Measurements from ENCODE around the gene ZBTB5.
A peak's percentile ranks its signal among the peaks of the same experiment; 100 is the strongest.

ZBTB5 gene

DNA sequence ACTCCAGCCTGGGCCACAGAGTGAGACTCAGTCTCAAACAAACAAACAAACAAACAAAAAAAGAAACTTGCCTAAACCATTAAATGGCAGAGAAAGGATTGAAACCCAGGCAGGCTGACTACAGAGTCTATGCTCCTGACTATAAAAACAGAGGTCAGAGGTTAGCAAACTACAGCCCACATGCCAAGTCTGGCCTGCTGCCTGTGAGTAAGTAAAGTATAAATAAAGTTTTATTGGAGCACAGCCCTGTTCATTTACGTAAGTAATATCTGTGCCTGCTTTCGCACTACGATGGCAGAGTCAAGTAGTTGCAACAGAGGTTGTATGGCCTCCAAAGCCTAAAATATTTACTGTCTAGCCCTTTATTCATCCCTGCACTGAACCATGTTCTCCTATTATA is 32.1 kb upstream of the ZBTB5 start:
- TF ChIP-seq, protein P1, sequence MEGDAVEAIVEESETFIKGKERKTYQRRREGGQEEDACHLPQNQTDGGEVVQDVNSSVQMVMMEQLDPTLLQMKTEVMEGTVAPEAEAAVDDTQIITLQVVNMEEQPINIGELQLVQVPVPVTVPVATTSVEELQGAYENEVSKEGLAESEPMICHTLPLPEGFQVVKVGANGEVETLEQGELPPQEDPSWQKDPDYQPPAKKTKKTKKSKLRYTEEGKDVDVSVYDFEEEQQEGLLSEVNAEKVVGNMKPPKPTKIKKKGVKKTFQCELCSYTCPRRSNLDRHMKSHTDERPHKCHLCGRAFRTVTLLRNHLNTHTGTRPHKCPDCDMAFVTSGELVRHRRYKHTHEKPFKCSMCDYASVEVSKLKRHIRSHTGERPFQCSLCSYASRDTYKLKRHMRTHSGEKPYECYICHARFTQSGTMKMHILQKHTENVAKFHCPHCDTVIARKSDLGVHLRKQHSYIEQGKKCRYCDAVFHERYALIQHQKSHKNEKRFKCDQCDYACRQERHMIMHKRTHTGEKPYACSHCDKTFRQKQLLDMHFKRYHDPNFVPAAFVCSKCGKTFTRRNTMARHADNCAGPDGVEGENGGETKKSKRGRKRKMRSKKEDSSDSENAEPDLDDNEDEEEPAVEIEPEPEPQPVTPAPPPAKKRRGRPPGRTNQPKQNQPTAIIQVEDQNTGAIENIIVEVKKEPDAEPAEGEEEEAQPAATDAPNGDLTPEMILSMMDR (IDR thresholded peaks at IDR 0.05; ENCODE audit: low read depth, low read length), result no peak
- no peak overlapping the region for H3K4me3 ChIP-seq (ENCODE audit: low read depth, low read length)

GRCh38 chr9:37496020-37496419 is 30.8 kb upstream of the ZBTB5 start:
- TF ChIP-seq, protein P1 (IDR thresholded peaks at IDR 0.05; ENCODE audit: low read depth, low read length), result no peak
- H3K4me3 ChIP-seq (ENCODE audit: low read depth, low read length), result no peak overlapping the region

- H3K4me3 ChIP-seq (ENCODE audit: low read depth, low read length), result no peak overlapping the region
- TF ChIP-seq, protein P1 (IDR thresholded peaks at IDR 0.05; ENCODE audit: low read depth, low read length), result no peak
Observed at GRCh38 chr9:37495571-37495970, 30.3 kb upstream of the ZBTB5 start.

- TF ChIP-seq, protein P1 (IDR thresholded peaks at IDR 0.05; ENCODE audit: low read depth, low read length), result no peak
- no peak overlapping the region for H3K4me3 ChIP-seq (ENCODE audit: low read depth, low read length)
Observed at GRCh38 chr9:37491939-37492338, 26.7 kb upstream of the ZBTB5 start.

DNA sequence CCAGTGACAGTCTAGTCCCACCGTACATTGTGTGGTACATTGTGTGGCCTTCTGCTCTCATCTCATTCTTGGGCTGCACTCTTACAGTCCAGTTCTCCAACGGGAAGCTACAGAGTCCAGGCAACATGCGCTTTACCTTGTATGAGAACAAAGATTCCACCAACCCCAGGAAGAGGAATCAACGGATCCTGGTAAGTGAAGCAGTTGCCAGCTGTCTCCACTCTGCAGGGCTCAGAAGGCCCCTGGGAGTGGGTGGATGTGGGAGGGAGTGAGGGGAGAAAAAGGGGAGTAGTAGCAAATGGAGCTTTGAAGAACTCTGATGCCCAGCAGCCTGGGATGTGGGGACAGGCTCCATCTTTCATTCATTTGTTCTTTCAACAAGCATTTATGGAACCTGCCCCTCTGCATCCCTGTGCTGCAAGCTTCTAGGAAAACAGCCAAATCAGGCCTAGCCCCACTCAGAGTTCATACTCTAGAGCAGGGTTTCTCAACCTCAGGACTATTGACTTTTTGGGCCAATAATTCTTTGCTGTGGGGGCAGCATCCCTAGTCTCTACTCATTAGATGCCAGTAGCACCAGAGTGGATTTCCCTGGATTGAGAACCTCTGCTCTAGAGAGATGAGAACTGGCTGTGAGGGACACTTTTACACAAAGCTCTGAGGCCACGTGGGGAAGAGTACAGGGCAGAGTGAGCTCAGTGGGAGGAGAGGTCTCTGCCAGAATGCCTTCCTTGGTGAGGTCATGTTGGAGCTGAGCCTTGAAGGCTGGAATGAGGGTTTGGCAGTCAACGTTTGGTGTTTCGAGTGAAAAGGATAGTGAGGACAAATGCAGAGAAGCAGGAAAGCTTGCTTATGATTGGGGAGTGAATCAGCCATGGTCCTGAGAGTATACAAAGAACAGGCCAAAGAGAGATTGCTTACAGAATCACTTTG is 21.6 kb upstream of the ZBTB5 start:
- peak overlapping the region; percentile 88 for H3K4me3 ChIP-seq (ENCODE audit: low read depth, low read length)
- TF ChIP-seq, protein P1 (IDR thresholded peaks at IDR 0.05; ENCODE audit: low read depth, low read length), result no peak

DNA sequence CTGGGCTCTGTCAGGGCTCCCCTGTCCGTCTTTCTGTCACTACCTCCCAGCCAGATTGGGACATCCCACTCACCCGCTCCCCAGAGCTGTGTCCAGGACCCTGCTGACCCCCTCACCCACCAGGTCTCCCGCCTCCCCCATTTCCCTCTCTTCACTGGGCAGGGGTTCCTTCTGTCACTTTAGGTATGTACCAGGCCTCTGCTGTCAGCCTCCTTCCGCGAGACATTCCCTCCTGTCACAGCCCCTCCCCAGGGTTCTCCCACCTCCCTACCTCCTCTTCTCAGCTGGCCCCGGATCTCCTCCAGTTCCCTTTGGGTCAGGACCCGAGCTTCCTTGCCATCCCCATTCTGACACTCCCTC is 21.0 kb upstream of the ZBTB5 start:
- peak overlapping the region; percentile 88 for H3K4me3 ChIP-seq (ENCODE audit: low read depth, low read length)
- TF ChIP-seq, protein P1 (IDR thresholded peaks at IDR 0.05; ENCODE audit: low read depth, low read length), result no peak

Measured in WI38 (cell line).